Measurements from ENCODE around the gene HSF4. TPM values are rescaled to one million over a fixed set of nuclear protein-coding genes. Genes with fewer than 3 reads are reported as not detected.

HSF4 gene
- total RNA-seq, 1 donor from 2014 or later: 33.4 TPM

DNA sequence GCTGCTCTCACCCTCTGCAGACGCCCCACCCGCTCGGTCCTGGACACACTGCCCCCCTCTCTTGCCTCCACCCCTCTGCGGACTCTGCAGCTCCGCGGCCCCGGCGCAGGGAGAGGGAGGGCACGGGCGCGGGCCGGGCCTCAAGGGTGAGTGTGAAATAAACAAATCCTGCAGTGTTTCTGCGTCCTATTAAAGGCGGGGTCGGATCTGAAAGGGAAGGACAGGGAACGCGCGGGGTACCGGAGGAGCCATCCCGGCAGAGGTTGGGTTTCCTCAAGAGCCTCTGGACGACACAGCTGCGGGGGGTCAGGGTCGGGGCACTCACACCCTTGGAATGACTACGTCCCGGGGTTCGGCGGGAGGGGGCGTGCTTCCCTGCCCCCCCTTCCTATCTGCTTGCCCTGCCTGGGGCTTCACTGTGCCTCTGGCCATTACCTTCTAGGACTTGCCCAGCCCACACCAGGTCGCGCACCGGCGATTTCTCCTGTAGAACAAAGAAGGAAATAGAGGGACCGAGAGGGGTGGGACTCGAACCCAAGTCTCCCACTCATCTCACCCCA, 466 bp upstream of the HSF4 start:
- H3K36me3 Mint-ChIP-seq (ENCODE audit: low read depth): peaks cover 31% of the 10 kb centered on the region
- peaks cover 26% of the 10 kb centered on the region for H3K4me1 Mint-ChIP-seq (ENCODE audit: low read depth)
- H3K4me3 Mint-ChIP-seq (ENCODE audit: low read depth): peak overlapping the region; percentile 42
- peaks cover 26% of the 10 kb centered on the region for H3K27me3 Mint-ChIP-seq (ENCODE audit: low read depth)
- intact Hi-C loops (cut with micrococcal nuclease): no loop called here
- no peak for DNase-seq (ENCODE audit: low spot score)
- no peaks in the 10 kb centered on the region for H3K9me3 Mint-ChIP-seq
- no peak overlapping the region for H3K27ac Mint-ChIP-seq

DNA sequence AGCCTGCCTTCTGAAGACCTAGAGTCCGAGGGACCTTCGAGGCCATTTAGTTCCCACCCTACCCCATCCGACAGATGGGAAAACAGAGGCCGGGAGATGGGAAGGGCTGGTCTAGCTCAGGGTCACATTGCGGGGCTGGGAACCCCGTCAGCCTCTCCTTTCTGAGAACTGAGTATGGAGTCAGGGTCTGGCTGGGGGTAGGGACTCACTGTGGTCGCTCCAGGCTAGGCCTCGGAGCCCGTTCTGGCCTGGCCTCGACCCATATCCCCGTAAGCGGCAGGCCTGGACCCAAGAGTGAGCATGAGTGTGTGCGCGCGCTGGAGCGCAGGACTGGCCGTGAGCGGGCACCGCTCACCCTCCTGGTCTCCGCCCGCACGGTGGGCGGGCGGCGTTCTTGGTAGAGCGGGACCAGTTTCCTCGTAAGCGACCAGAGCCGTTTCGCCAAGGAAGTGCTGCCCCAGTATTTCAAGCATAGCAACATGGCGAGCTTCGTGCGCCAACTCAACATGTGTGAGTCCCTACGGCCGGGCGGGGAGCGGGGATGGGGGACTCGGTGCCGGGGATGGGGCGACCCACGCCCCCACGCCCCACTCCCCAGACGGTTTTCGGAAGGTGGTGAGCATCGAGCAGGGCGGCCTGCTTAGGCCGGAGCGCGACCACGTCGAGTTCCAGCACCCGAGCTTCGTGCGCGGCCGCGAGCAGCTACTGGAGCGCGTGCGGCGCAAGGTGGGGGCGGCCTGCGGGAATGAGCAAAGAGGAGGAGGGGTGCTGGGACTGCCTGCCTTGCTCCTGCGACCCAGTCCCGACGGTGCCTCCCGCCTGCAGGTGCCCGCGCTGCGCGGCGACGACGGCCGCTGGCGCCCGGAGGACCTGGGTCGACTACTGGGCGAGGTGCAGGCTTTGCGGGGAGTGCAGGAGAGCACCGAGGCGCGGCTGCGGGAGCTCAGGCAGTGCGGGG, 855 bp downstream of the HSF4 start:
- Mint-ChIP-seq H3K4me3 (ENCODE audit: low read depth) (peak overlapping the region; percentile 51), H3K27me3 (ENCODE audit: low read depth) (peaks cover 26% of the 10 kb centered on the region)
- intact Hi-C loops (cut with micrococcal nuclease): no loop called here

DNA sequence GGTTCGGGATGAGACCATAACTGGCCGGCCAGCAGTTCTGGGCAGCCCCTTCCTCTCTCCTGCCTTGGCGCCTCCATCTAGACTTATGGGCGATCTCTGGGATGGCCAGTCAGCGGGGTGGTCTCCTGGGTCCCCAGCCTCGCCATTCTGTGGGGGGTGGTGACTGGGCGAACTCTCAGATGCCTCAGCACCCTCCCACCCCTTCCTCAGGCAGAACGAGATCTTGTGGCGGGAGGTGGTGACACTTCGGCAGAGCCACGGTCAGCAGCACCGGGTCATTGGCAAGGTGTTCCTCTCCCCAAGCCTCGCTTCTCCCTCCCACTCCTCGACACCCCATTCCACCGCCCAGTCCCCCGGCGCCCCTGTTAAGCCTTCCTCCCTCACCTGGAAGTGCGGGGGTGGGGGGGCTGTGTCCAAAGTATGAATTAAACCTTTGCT, 1.6 kb downstream of the HSF4 start:
- peaks cover 34% of the 10 kb centered on the region for H3K36me3 Mint-ChIP-seq (ENCODE audit: low read depth)
- intact Hi-C loops (cut with micrococcal nuclease): no loop called here

More for the DNA sequence above, 855 bp downstream of the HSF4 start:
- peaks cover 36% of the 10 kb centered on the region for H3K36me3 Mint-ChIP-seq (ENCODE audit: low read depth)
- no peaks in the 10 kb centered on the region for H3K9me3 Mint-ChIP-seq
- no peak overlapping the region for H3K27ac Mint-ChIP-seq
- DNase-seq (ENCODE audit: low spot score): no peak
- H3K4me1 Mint-ChIP-seq (ENCODE audit: low read depth): peaks cover 32% of the 10 kb centered on the region

DNA sequence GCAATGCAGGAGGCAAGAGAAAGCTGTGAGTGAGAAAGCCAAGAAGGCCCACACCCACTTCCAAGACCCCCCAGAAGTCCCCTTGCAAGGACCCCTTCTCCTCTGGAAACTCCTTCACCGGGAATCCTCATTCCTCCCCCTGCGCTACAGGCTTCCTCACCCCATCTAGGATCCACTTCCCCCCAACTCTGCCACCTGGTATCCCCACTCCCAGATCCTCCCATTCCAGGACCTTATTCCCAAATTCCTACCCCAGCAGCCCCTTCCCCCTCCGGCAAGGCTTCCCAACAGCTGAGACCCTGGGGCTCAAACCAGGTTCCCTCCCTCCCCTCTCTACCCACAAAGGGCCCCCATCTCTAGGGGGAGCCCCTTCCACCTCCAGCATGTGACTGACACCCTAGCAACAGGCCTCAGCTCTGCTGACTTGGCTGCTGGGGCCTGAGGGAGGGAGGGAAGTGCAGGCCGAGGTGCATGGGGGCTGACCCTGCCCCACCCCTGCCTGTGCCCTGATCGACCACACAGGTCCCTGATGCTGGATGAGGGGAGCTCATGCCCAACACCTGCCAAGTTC, 2.1 kb downstream of the HSF4 start:
- DNase-seq (ENCODE audit: low spot score): no peak
- H3K4me3 Mint-ChIP-seq (ENCODE audit: low read depth): no peak overlapping the region
- no peaks in the 10 kb centered on the region for H3K9me3 Mint-ChIP-seq
- intact Hi-C loops (cut with micrococcal nuclease): no loop called here
- peaks cover 40% of the 10 kb centered on the region for H3K4me1 Mint-ChIP-seq (ENCODE audit: low read depth)
- H3K36me3 Mint-ChIP-seq (ENCODE audit: low read depth): peaks cover 37% of the 10 kb centered on the region
- H3K27ac Mint-ChIP-seq: no peak overlapping the region
- peaks cover 26% of the 10 kb centered on the region for H3K27me3 Mint-ChIP-seq (ENCODE audit: low read depth)

More for the DNA sequence above, 1.6 kb downstream of the HSF4 start:
- H3K4me1 Mint-ChIP-seq (ENCODE audit: low read depth): peaks cover 34% of the 10 kb centered on the region
- peaks cover 26% of the 10 kb centered on the region for H3K27me3 Mint-ChIP-seq (ENCODE audit: low read depth)
- no peaks in the 10 kb centered on the region for H3K9me3 Mint-ChIP-seq
- no peak overlapping the region for H3K4me3 Mint-ChIP-seq (ENCODE audit: low read depth)
- DNase-seq (ENCODE audit: low spot score): no peak
- no peak overlapping the region for H3K27ac Mint-ChIP-seq

DNA sequence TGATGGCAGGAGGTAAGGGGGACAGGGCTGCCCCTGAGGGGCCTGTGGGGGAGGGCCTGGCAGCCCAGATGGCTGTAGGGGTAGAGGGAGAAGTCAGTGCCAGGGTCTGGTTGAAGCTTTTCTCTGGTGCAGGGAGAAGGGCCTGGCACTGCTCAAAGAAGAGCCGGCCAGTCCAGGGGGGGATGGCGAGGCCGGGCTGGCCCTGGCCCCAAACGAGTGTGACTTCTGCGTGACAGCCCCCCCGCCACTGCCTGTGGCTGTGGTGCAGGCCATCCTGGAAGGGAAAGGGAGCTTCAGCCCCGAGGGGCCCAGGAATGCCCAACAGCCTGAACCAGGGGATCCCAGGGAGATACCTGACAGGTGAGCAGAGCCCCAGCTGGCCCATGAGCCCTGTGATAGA, 3.0 kb downstream of the HSF4 start:
- peaks cover 36% of the 10 kb centered on the region for H3K4me1 Mint-ChIP-seq (ENCODE audit: low read depth)
- no peaks in the 10 kb centered on the region for H3K9me3 Mint-ChIP-seq
- no peak overlapping the region for H3K27ac Mint-ChIP-seq
- H3K27me3 Mint-ChIP-seq (ENCODE audit: low read depth): peaks cover 23% of the 10 kb centered on the region
- H3K36me3 Mint-ChIP-seq (ENCODE audit: low read depth): peaks cover 32% of the 10 kb centered on the region
- no peak for DNase-seq (ENCODE audit: low spot score)
- no peak overlapping the region for H3K4me3 Mint-ChIP-seq (ENCODE audit: low read depth)
- intact Hi-C loops (cut with micrococcal nuclease): no loop called here

DNA sequence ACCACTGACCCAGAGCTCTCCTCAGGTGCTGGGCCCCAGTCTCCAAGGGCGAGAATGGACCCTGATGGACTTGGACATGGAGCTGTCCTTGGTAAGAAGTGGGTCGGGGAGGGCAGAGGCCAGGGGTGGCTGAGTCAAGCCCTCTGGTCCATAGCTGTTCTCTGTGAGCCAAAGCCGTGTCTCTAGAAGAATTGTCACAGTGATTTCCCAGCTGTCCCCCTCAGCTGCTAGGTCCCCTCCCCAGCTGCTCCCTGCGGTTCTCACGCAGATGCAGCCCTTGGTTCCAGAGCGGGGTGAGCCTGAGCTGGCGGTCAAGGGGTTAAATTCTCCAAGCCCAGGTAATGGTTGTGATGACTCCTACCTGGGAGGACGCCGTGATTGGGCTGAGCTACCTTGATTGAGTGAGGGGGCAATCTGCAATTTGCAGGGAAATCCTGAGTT, 4.5 kb downstream of the HSF4 start:
- intact Hi-C loops (cut with micrococcal nuclease): no loop called here
- Mint-ChIP-seq H3K27me3 (ENCODE audit: low read depth) (peaks cover 25% of the 10 kb centered on the region), H3K36me3 (ENCODE audit: low read depth) (peaks cover 30% of the 10 kb centered on the region)

DNA sequence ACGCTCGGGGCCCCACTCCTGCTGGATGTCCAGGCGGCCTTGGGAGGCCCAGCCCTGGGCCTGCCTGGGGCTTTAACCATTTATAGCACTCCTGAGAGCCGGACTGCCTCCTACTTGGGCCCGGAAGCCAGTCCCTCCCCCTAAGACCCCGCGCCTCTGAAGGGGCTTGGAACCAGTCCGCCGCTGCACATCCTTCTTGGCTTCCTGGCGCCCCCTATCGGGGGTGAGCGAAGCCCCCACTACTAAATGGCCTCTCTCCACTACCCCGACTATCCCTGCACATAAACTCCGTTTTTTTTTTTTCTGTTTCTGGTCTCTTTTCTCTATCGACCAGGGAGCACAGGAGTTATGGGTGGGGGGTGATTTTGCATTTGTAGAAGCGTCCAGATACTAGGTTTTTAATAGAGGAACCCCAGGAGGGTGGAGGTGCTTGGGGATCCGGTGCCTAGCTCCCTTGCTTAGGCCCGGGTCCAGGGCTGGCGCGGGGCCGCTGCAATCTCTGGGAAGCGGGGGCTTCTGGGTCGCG, 5.2 kb downstream of the HSF4 start:
- intact Hi-C loops (cut with micrococcal nuclease): loop anchor here (1.0 to 5.0 kb wide), 3 partner anchors 10 to 192 kb away; partner anchors contain the start of genes FBXL8 and TRADD
- peaks cover 30% of the 10 kb centered on the region for H3K36me3 Mint-ChIP-seq (ENCODE audit: low read depth)
- H3K4me1 Mint-ChIP-seq (ENCODE audit: low read depth): peaks cover 45% of the 10 kb centered on the region
- H3K27ac Mint-ChIP-seq: peak overlapping the region; percentile 88
- no peak for DNase-seq (ENCODE audit: low spot score)
- peak overlapping the region; percentile 84 for H3K4me3 Mint-ChIP-seq (ENCODE audit: low read depth)
- H3K9me3 Mint-ChIP-seq: no peaks in the 10 kb centered on the region
- peaks cover 22% of the 10 kb centered on the region for H3K27me3 Mint-ChIP-seq (ENCODE audit: low read depth)

More for the DNA sequence above, 4.5 kb downstream of the HSF4 start:
- no peak for DNase-seq (ENCODE audit: low spot score)
- peak overlapping the region; percentile 26 for H3K4me3 Mint-ChIP-seq (ENCODE audit: low read depth)
- H3K27ac Mint-ChIP-seq: no peak overlapping the region
- H3K9me3 Mint-ChIP-seq: no peaks in the 10 kb centered on the region
- H3K4me1 Mint-ChIP-seq (ENCODE audit: low read depth): peaks cover 45% of the 10 kb centered on the region

DNA sequence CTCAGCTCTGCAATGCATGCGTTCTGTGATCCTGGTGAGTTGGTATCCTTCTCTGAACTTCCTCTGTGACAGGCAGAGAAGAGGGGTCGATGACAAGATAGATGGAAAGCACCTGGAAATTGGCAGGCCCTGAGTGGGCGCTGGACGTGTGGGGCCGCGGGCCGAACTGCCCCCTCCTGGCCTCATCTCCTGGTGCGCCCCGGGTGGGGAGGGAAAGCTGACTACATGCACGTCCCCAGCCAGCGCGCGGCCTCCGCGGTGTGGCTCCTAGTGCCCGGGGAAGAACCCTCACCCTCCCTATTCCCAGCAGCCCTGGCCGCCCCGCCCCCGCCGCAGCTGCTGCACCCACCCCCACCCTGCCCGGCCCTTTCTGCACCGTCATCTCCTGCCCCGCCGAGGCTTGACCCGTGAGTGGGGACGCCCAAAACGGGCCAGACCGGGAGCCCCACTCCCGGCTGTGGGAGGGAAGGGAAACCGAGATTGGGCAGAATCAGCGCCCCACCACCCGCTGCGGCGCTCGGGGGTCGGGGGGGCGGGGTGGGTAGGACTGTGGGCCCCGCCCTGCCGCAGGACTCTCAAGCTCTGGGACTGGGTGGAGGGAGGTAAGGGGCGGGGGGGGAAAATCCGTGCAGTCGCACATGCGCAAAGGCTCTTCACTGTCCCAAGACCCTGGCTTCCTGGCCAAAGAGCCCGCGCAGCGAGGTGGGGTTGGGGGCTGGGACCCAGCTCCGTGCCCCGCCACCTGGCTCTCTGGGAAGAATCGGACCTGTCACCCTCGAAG, 5.8 kb downstream of the HSF4 start, which contains the start of gene NOL3:
Gene NOL3, plus strand, starts transcription at position 371 of the 781 bp plus-strand sequence.
- Mint-ChIP-seq H3K27me3 (ENCODE audit: low read depth) (peaks cover 19% of the 10 kb centered on the region), H3K4me3 (ENCODE audit: low read depth) (peak within 1 kb of the TSS; percentile 84), H3K9me3 (no peaks in the 10 kb centered on the region), H3K36me3 (ENCODE audit: low read depth) (peaks cover 28% of the 10 kb centered on the region), H3K27ac (peak within 1 kb of the TSS; percentile 88), H3K4me1 (ENCODE audit: low read depth) (peaks cover 43% of the 10 kb centered on the region)
- intact Hi-C loops (cut with micrococcal nuclease): loop anchor here (1.0 to 5.0 kb wide), 3 partner anchors 11 to 193 kb away; partner anchors contain the start of genes FBXL8 and TRADD
- DNase-seq (ENCODE audit: low spot score): peak; percentile 54

DNA sequence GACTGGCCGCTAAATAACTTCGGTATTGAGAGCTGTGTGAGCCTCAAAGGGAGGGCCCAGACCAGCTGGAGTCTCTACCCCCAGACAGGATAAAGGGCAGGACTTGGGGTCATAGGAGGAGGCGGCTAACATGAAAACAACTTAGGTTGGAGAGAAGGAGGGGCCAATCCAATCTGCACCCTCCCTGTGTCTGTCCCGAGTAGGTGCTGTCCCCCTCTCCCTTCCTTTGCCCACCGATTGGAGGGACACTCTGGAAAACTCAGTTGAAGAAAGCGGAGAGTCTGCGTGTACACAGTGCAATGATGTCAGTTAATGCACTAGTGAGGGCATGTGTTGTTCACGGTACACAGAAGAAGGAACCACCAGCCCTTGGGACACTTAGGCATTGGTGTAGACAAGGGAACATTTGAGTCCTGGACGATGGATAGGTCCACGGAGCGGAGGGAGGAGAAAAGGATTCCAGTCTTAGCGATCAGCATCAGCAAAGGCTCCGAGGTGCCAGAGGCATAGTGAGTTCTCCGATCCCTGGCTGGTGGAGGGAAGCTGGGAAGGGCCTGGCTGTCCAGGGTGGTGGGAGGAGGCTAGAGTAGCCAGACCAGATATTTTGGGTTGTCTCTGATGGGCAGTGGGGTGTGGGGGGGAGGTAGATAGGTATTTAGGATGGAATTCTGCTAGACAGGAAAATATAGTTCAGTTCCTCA, 6.6 kb downstream of the HSF4 start:
- Mint-ChIP-seq H3K4me1 (ENCODE audit: low read depth) (peaks cover 42% of the 10 kb centered on the region), H3K36me3 (ENCODE audit: low read depth) (peaks cover 34% of the 10 kb centered on the region), H3K4me3 (ENCODE audit: low read depth) (peak overlapping the region; percentile 78), H3K9me3 (no peaks in the 10 kb centered on the region), H3K27ac (peak overlapping the region; percentile 37), H3K27me3 (ENCODE audit: low read depth) (peaks cover 18% of the 10 kb centered on the region)
- intact Hi-C loops (cut with micrococcal nuclease): loop anchor here (1.0 to 5.0 kb wide), 3 partner anchors 12 to 194 kb away; partner anchors contain the start of genes FBXL8 and TRADD
- DNase-seq (ENCODE audit: low spot score): no peak

DNA sequence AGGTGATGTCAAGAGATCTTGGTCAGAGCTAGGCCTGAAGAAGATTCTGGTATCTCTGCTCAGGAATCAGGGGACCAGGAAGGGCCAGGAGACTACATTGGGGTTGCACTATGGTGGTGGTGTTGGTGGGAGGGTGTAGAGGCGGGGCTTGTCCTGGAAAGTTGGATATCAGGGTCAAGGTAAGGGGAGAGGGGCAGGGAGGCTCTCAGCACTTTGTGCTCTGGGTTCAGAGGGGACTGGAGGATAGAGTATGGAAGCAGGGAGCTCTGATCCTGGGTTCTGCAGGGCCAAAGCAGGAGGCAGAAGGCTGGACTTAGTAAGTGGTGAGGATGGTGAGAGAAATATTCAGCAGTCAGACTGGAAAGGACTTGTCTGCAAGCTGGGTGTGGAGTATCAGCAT, 8.8 kb downstream of the HSF4 start:
- peaks cover 44% of the 10 kb centered on the region for H3K4me1 Mint-ChIP-seq (ENCODE audit: low read depth)

More for the DNA sequence above, 8.8 kb downstream of the HSF4 start:
- no peak for DNase-seq (ENCODE audit: low spot score)
- Mint-ChIP-seq H3K27me3 (ENCODE audit: low read depth) (peaks cover 10% of the 10 kb centered on the region), H3K9me3 (no peaks in the 10 kb centered on the region), H3K27ac (peak overlapping the region; percentile 56), H3K4me3 (ENCODE audit: low read depth) (peak overlapping the region; percentile 83), H3K36me3 (ENCODE audit: low read depth) (peaks cover 39% of the 10 kb centered on the region)
- intact Hi-C loops (cut with micrococcal nuclease): loop anchor here (5.0 kb wide), 1 partner anchor 196 kb away; no protein-coding TSS in a partner anchor
